ENCODE measurements around the gene DNAJC30. TPM values are rescaled to one million over a fixed set of nuclear protein-coding genes. Genes with fewer than 3 reads are reported as not detected.
"Not testable (repeated sequence)": the region's sequence is repeated elsewhere in the genome, so short reads cannot be mapped to it uniquely, and the experiment has no call there.

The DNAJC30 gene
- 10 to 100 TPM in 1 of 12 donors, 1 to 10 TPM in 10, not detected in 1; 4.9 to 11.3 (median 6.5) TPM for polyA plus RNA-seq (ENCODE audit: insufficient read length in 12 of 12)
- long read RNA-seq, donor 1, transcript DNAJC30-201 (1 exons, 2,485 nt) = major isoform, 30 of 30 reads
- long read RNA-seq, donor 1, partial matches to known transcripts = 0 of 30 reads
- long read RNA-seq, donor 1, other reads (novel, unspliced or antisense) = 0 of 30 reads
- long read RNA-seq, donor 2, transcript DNAJC30-201 (1 exons, 2,485 nt) = major isoform, 21 of 21 reads
- long read RNA-seq, donor 2, partial matches to known transcripts = 0 of 21 reads
- long read RNA-seq, donor 2, other reads (novel, unspliced or antisense) = 0 of 21 reads
- long read RNA-seq, donor 3, transcript DNAJC30-201 (1 exons, 2,485 nt) = major isoform, 20 of 20 reads
- long read RNA-seq, donor 3, partial matches to known transcripts = 0 of 20 reads
- long read RNA-seq, donor 3, other reads (novel, unspliced or antisense) = 0 of 20 reads
- long read RNA-seq, donor 4, partial matches to known transcripts = 0 of 4 reads
- long read RNA-seq, donor 4, other reads (novel, unspliced or antisense) = 0 of 4 reads
- long read RNA-seq, donor 5, transcript DNAJC30-201 (1 exons, 2,485 nt) = major isoform, 19 of 19 reads
- long read RNA-seq, donor 5, partial matches to known transcripts = 0 of 19 reads
- long read RNA-seq, donor 5, other reads (novel, unspliced or antisense) = 0 of 19 reads
- long read RNA-seq, donor 6, transcript DNAJC30-201 (1 exons, 2,485 nt) = major isoform, 7 of 7 reads
- long read RNA-seq, donor 6, partial matches to known transcripts = 0 of 7 reads
- long read RNA-seq, donor 6, other reads (novel, unspliced or antisense) = 0 of 7 reads
- long read RNA-seq, donor 7, transcript DNAJC30-201 (1 exons, 2,485 nt) = major isoform, 10 of 10 reads
- long read RNA-seq, donor 7, partial matches to known transcripts = 0 of 10 reads
- long read RNA-seq, donor 7, other reads (novel, unspliced or antisense) = 0 of 10 reads
- long read RNA-seq, donor 8, transcript DNAJC30-201 (1 exons, 2,485 nt) = major isoform, 20 of 20 reads
- long read RNA-seq, donor 8, partial matches to known transcripts = 0 of 20 reads
- long read RNA-seq, donor 8, other reads (novel, unspliced or antisense) = 0 of 20 reads
- long read RNA-seq, donor 9, transcript DNAJC30-201 (1 exons, 2,485 nt) = major isoform, 12 of 12 reads
- long read RNA-seq, donor 9, partial matches to known transcripts = 0 of 12 reads
- long read RNA-seq, donor 9, other reads (novel, unspliced or antisense) = 0 of 12 reads
- long read RNA-seq, donor 10, transcript DNAJC30-201 (1 exons, 2,485 nt) = major isoform, 15 of 15 reads
- long read RNA-seq, donor 10, partial matches to known transcripts = 0 of 15 reads
- long read RNA-seq, donor 10, other reads (novel, unspliced or antisense) = 0 of 15 reads
- long read RNA-seq, donor 11, transcript DNAJC30-201 (1 exons, 2,485 nt) = major isoform, 22 of 22 reads
- long read RNA-seq, donor 11, partial matches to known transcripts = 0 of 22 reads
- long read RNA-seq, donor 11, other reads (novel, unspliced or antisense) = 0 of 22 reads

DNA sequence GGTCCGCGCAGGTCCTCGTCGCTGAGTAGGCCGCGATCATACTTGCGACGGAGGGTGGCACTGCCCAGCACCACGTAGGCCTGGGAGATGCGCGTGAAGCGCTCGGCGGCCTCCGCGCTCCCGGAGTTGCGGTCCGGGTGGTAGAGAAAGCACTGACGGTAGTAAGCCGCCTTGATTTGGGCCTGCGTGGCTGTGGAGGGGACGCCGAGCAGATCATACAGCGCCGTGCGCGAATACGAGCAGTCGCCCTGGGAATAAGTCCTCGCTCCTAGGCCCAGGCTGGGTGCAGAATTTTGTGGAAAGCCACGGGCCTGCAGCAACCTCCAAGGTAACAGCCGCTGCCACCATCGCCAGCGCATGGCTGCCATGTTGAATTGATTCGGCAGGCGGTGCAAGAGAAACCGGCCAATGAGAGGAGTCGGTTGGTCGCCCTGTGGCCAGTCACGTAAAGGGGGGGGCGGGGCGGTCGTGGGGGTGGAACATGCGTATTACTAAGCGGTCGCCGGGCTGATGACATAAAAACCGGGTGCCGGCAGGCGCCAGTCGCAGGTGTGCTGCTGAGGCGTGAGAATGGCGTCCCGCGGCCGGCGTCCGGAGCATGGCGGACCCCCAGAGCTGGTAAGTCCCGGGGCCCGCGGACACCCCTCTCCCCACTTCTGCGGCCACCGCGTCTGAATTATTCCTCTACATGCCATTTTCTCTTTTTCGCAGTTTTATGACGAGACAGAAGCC is at the start of gene DNAJC30, which contains the start of gene BUD23:
Gene DNAJC30 (minus strand): TSS at position 398 of the 732 bp plus-strand sequence. CDS start 30 bp downstream, at position 368.
Gene BUD23 (plus strand): TSS at position 542 of the 732 bp plus-strand sequence. CDS start 29 bp downstream, at position 571.
- peak; percentile 95 for DNase-seq

DNA sequence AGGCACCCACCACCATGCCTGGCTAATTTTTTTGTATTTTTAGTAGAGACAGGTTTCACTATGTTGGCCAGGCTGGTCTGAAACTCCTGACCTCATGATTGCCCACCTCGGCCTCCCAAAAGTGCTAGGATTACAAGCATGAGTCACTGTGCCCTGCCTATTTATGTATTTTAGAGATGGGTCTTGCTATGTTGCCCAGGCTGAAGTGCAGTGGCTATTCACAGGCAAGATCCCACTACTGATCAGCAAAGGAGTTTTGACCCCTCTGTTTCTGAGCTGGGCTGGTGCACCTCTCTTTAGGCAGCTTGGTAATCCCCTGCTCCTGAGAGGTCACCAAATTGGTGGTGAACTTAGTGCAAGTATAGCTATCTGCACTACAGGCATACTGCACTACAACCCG is 49.1 kb upstream of the DNAJC30 start:
- DNase-seq = no peak

DNA sequence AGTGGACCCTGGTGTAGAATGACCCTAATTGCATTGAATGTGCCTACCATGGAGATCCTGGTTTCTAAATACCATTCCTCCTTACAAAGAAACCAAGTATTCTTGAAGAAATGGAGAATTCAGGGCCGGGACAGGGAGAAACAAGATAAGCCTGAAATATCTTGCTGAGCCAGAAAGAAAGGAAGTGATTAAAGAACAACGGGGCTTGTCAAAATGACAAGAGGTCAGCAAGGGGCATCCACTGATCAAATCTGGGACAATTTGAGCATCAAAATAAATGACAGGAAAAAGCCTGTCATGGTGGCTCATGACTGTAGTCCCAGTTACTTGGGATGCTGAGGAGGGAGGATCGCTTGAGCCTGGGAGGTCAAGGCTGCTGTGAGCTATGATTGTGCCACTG is 47.2 kb upstream of the DNAJC30 start:
- DNase-seq = no peak

DNA sequence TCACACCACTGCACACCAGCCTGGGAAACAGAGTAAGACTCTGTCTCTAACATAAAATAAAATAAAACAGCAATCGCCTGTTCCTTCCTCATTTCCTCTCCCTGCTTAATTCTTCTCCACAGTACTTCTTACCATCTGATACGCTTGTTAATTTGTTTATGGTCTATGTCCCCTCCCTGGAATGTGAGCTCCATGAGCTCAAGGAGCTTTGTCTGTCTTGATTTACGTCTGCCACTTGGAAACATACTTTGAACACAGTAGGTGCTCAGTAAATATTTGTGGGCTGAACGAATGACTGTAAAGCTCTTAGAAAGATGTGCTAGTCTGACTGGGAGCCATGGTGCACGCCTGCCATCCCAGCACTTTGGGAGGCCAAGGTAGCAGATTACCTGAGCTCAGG is 45.3 kb upstream of the DNAJC30 start:
- no peak for DNase-seq

DNA sequence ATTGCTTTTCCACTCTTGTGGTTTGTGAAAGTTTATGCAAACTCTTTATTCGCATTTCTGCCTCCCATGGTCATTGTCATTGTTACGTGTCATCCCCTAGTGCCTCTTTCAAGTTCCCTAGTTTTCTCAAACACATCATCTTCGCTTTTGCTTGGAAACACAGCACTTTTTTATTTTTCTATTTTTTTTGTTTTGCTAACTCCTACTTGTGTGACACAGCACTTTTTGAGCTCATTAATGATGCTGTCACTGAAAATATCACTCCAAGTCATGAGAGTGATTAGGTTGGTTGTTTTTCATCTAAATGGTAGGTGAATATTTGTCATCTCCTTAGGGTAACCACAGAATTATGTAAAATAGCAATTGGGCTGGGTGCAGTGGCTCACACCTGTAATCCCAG is 44.7 kb upstream of the DNAJC30 start:
- no peak for DNase-seq

DNA sequence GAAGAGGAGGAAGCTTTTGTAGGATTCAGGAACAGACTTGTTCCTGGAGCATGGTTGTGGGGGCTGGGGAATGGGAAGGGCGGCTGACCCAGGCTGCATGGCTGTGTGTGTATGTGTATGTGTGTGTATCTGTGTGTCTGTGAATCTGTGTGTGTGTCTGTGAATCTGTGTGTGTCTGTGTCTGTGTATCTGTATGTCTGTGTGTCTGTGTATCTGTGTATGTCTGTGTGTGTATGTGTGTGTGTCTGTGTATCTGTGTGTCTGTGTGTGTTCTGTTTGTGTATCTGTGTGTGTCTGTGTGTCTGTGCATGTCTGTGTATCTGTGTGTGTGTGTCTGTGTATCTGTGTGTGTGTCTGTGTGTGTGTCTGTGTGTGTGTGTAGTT is 42.8 kb upstream of the DNAJC30 start:
- DNase-seq = no peak

DNA sequence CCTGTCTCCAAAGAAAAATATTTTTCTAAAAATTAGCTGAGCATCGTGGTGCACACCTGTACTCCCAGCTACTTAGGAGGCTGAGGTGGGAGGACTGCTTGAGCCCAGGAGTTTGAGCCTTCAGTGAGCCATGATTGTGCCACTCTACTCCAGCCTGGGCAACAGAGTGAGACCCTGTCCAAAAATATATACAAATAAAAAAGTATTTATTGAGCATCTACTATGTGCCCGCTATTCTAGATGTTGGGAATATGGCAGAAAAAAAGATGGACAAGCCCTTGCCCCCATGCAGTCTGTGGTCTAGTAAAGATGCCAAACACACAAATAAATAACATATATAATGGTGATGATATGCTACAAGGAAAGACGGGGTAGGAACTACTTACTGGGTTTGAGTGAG is 40.6 kb upstream of the DNAJC30 start:
- DNase-seq = no peak

DNA sequence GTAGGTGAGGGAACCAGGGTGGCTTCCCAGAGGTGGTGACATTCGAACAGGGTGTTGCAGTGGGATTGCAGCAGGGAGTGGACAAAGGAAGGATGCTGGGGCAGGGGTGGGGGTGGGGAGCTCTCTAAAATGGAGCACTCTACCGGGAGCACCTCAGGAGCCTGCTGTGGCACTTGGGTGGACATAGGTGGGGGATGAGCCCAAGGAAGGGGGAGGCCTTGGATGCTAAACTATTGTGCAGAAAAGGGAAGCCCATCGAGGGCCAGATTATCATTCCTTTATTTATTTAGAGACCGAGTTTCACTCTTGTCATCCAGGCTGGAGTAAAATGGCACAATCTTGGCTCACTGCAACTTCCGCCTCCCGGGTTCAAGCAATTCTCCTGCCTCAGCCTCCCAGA is 39.5 kb upstream of the DNAJC30 start:
- no peak for DNase-seq

DNA sequence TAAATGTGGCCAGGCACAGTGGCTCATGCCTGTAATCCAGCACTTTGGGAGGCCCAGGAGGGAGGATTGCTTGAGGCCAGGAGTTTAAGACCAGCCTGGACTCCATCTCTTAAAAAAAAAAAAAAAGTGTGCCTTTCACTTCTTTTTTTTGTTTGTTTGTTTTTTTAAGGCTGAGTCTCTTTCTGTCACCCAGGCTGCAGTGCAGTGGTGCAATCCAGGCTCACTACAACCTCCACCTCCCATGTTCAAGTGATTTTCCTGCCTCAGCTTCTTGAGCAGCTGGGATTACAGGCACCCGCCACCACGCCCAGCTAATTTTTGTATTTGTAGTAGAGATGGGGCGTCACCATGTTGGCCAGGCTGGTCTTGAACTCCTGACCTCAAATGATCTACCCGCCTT is 38.9 kb upstream of the DNAJC30 start:
- not testable (repeated sequence) for DNase-seq

DNA sequence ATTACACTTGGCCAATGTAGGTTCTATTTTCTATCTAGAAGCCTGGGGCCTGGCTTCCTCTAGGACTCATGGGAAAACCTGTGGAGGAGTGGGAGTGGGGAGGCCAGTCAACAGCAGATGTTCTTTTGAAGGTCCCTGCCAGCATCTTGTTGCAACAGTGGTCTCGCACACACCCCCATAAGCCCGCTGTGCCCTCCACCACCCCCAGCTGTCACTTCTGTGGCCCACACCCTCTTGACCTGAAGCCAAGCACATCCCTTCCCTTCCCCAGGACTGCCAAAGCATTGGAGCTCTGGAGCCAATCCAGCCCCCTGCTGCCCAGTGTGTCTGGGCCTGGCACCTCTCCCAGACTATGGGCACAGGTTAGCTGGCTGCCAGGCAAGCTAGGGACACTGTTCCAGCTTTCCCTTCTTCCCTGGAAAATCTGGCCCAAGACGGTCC is 38.1 kb upstream of the DNAJC30 start:
- peak; percentile 69 for DNase-seq

DNA sequence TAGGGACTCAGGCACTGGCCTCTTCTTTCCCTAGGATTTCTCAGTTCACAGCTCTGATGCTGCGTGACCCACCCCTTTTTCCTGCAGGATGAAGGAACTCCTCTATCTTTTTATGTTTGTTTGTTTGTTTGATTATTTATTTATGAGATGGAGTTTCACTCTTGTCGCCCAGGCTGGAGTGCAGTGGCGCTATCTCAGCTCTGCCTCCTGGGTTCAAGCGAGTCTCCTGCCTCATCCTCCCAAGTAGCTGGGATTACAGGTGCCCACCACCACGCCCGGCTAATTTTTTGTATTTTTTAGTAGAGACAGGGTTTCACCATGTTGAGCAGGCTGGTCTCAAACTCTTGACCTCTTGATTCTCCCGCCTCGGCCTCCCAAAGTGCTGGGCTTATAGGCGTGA is 37.2 kb upstream of the DNAJC30 start:
- DNase-seq = not testable (repeated sequence)

DNA sequence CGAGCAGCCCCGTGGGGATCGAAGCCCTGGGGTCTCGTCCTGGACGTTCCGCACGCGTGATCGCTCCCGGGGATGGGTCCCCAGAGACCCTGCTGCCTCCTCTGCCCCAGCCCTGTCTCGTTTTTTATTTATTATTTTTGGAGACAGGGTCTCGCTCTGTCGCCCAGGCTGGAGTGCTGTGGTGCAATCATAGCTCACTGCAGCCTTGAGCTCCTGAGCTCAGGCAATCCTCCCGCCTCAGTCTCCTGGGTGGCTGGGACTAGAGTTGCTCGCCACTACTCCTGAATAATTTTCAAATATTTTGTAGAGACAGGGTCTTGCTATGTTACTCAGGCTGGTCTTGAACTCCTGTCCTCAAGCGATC is 36.5 kb upstream of the DNAJC30 start:
- DNase-seq = no peak

DNA sequence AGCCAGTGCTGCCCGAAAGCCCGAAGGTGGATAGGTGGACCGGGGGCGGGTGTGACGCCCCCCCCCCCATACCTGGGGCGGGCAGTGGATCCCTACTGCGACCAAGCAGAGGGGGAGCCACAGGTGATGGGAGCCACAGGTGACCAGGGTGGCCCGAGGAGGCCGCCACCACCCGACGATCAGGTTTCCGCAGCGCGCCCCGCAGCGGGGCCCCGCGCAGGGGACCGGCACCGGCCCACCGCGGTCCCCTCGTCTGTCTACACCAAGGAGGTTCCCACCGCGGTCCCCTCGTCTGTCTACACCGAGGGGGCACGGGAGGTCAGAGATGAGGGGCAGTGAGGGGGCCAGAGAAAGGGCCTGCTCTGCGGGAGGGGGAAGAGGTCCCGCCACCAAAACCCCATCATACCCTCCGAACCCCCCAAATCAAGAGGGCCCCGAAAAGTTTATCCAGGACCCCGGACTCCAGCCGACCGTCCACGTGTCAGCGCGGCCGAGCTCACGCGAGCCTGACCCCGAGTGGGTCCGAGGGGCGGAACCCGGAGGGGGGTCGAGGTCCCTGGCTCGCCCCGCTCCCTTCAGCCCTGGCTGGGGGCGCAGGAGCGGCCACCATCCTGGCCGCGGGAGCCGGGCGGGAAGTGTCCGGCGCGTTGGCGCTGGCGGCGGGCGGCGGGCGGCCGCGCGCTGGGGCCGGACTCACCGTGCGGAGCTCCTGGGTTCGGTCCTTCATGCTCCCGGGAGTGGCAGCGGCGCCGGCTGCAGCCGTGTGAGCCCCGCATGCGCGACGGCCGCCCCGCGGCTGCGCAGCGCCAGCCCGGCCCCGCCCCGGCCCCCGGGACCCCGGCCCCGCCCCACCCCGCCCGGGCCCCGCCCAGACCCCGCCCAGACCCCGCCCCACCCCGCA is 35.9 kb upstream of the DNAJC30 start, which contains the start of gene STX1A:
Gene STX1A (minus strand): TSS at position 765 of the 901 bp plus-strand sequence. CDS start 38 bp downstream, at position 727.
- DNase-seq = no peak

DNA sequence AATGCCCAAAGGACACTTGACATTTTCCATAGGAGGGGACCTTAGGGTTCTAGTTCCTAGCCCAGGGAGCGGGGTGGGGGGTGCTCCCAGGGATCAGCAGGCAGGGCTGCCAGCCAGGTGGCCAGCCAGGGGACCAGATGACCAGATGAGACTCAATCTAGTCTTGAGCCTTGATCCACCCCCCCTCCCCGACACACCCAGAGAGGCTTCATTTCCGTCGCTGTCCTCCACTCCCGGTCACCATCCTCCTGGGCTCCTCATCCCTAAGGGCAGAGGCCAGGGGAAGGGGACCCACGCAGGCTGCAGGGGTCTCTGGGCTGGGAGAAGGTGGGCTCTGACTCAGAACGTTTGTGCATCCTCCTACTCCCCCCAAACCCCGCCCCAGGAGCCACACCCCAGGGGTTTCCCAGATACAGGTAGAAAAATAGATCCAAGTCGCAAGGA is 35.2 kb upstream of the DNAJC30 start:
- no peak for DNase-seq

DNA sequence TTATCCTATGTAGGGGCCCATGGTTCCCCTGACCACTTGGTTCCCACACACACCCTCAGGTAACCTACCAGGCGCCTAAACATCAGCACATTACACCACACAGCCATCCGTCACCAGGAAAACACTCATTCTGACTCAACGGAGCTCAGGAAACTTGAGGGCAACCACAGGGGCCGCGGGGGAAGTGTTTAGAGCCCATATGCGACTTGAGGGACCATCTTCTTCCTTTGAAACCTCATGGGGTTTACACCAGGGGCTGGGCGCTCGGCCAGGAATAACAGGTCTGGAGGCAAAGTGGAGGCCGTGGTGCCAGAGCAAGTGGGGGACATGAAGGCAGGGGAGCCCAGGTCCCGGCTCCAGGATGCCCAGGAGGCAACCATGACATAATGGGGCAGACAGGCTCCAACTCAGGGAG is 34.7 kb upstream of the DNAJC30 start:
- no peak for DNase-seq

DNA sequence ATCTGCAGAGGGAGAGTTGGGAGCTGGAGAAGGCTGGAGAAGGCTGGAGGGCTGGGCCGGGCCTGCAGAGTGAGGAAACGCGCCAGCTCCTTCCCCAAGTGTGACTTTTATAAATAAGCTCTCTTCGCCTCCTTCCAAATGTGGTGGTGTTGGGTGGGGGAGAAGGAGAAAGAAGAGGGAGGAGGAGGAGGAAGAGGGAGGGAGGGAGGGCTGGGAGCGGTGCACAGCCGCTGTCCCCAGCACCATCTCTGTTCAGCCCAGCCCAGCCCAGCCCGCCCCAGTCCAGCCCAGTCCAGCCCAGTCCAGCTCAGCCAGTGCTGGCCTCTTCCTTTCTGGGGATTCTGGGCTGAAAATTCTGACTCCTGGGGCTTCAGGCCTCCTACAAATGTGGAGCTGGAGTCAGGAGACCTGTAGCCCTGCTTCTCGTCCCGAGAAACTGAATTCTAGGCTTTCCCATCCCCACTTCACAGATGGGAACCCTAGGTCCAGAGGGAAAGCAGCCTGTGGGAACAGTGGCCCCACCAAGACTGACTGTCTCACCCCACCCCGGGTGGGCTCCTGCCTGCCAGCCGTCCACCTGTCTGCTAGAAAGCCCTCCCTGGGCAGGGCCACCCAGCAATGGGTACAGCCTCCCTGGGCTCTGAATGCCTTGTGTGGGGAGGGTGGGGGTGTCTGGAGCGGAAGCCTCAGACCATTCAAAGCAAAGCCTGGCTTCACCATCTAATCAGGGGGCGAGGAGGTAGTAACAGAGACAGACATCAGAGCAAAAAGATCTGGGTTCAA is 34.0 kb upstream of the DNAJC30 start:
- DNase-seq = peak; percentile 57

DNA sequence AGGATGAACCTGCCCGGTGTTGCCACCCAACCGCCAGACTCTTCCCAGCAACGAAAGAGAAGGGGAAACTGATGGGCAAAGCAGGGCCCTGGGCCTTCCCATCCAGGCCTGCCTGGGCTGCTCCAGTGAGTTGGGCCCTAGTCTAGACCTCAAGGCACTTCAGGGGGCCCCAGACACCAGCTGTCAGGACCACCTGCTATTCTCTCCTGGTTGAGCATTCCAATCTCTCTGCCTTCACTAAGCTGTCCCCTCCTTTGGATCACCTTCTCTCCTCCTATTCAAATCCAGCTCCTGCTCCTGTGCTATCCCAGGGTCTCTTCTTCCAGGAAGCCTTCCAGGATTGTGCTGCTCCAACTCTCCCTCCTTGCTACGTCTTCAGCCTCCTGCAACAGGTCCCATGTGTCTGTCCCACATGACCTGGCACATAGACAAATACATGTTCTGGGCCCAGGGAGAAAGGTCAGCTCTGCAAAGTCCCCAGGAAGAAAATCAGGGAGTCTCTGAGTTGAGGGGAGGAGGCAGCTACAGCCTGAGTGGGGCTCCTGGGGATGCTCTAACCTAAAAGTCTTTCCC is 33.2 kb upstream of the DNAJC30 start:
- no peak for DNase-seq
